ENCODE results near the gene C10orf71.

The C10orf71 gene

GRCh38 chr10:49255883-49256282 lies 43.1 kb upstream of the C10orf71 start:
- Histone ChIP-seq H3K23ac (ENCODE audit: low read length) (no peak overlapping the region), H3K4ac (ENCODE audit: low read depth, low read length) (no peak overlapping the region), H3K79me2 (ENCODE audit: control insufficient read depth, insufficient read depth, low read length) (no peaks in the 10 kb centered on the region), H2BK120ac (ENCODE audit: low read depth, low read length) (no peak overlapping the region), H2AK5ac (ENCODE audit: low read length) (no peak overlapping the region), H3K27ac (ENCODE audit: low read depth, low read length) (no peak overlapping the region), H3K4me1 (ENCODE audit: control insufficient read depth, low read depth, low read length) (no peaks in the 10 kb centered on the region), H3K36me3 (ENCODE audit: control insufficient read depth, insufficient read depth, low read length) (no peaks in the 10 kb centered on the region), H4K8ac (ENCODE audit: low read depth, low read length) (no peak overlapping the region), H3K9ac (ENCODE audit: low read length) (no peak overlapping the region), H3K79me1 (ENCODE audit: low read length) (no peaks in the 10 kb centered on the region), H2BK15ac (replicated peaks; ENCODE audit: low read depth) (no peak overlapping the region), H3K4me2 (ENCODE audit: low read length) (no peak overlapping the region), H2BK5ac (ENCODE audit: low read length) (no peak overlapping the region), H3K27me3 (ENCODE audit: insufficient read depth, low read length, poor library complexity) (no peaks in the 10 kb centered on the region), H3K56ac (ENCODE audit: low read length) (no peak overlapping the region), H3K18ac (ENCODE audit: low read length) (no peak overlapping the region), H3K4me3 (ENCODE audit: low read length) (no peak overlapping the region), H4K5ac (ENCODE audit: low read length) (no peak overlapping the region)
- no CpG with 5 or more reads among the region's 3 CpGs for WGBS (ENCODE audit: extremely low coverage, insufficient coverage, low lambda C conversion rate)
- DNase-seq: no peak

- H3K4me1 ChIP-seq (ENCODE audit: control insufficient read depth, low read depth, low read length): no peaks in the 10 kb centered on the region
- H3K9ac ChIP-seq (ENCODE audit: low read length): no peak overlapping the region
- no peak overlapping the region for H3K23ac ChIP-seq (ENCODE audit: low read length)
- no peak overlapping the region for H3K4me2 ChIP-seq (ENCODE audit: low read length)
- no peak overlapping the region for H2AK5ac ChIP-seq (ENCODE audit: low read length)
- no peak overlapping the region for H4K5ac ChIP-seq (ENCODE audit: low read length)
- H3K4ac ChIP-seq (ENCODE audit: low read depth, low read length): no peak overlapping the region
- no peak overlapping the region for H3K27ac ChIP-seq (ENCODE audit: low read depth, low read length)
- H3K27me3 ChIP-seq (ENCODE audit: insufficient read depth, low read length, poor library complexity): no peaks in the 10 kb centered on the region
- H2BK120ac ChIP-seq (ENCODE audit: low read depth, low read length): no peak overlapping the region
- no peaks in the 10 kb centered on the region for H3K79me1 ChIP-seq (ENCODE audit: low read length)
- WGBS (ENCODE audit: extremely low coverage, insufficient coverage, low lambda C conversion rate): no CpG with 5 or more reads among the region's 1 CpG
- no peak overlapping the region for H2BK15ac ChIP-seq (replicated peaks; ENCODE audit: low read depth)
- no peak overlapping the region for H3K56ac ChIP-seq (ENCODE audit: low read length)
- no peak overlapping the region for H3K4me3 ChIP-seq (ENCODE audit: low read length)
- no peak overlapping the region for H3K18ac ChIP-seq (ENCODE audit: low read length)
- DNase-seq: no peak
- no peak overlapping the region for H4K8ac ChIP-seq (ENCODE audit: low read depth, low read length)
- H3K79me2 ChIP-seq (ENCODE audit: control insufficient read depth, insufficient read depth, low read length): no peaks in the 10 kb centered on the region
- H2BK5ac ChIP-seq (ENCODE audit: low read length): no peak overlapping the region
- no peaks in the 10 kb centered on the region for H3K36me3 ChIP-seq (ENCODE audit: control insufficient read depth, insufficient read depth, low read length)
These were observed 41.8 kb upstream of the C10orf71 start for GRCh38 chr10:49257154-49257553.

DNA sequence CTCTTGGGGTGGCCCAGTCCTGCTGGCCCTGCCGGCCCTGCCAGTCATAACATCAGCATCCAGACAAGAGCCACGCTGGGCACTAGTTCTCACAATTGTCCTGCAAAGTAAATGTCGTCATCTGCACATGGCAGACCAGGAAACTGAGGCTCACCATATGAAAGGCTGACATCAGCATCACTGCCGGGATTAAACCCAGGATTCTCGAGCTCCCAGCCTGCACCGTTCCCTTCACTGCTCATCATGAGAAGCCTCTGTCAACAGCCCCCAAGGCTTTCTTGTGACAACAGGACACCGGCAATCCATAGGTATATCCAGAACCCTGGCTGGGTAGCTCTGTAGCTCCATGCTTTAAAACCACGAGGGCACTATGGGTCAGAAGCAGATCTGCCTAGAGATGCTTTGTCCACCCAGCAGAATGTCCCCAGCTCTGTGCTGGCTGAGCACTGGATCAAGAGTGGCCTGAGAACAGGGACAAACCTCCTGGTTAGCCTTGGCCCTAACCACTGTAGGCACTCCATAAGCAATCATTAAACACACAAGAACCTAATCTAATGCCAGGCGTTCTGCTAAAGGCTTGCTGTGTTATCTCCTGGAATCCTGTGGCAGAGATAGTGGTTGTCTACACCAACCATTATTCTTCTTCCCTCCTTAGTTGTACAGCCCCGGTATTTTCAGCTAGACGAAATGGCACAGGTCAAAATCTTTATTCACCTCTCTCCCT lies 41.2 kb upstream of the C10orf71 start:
- Histone ChIP-seq H3K4ac (ENCODE audit: low read depth, low read length) (no peak overlapping the region), H3K27ac (ENCODE audit: low read depth, low read length) (no peak overlapping the region), H3K36me3 (ENCODE audit: control insufficient read depth, insufficient read depth, low read length) (no peaks in the 10 kb centered on the region), H3K4me2 (ENCODE audit: low read length) (no peak overlapping the region), H4K5ac (ENCODE audit: low read length) (no peak overlapping the region), H2BK120ac (ENCODE audit: low read depth, low read length) (no peak overlapping the region), H4K8ac (ENCODE audit: low read depth, low read length) (no peak overlapping the region), H3K4me3 (ENCODE audit: low read length) (no peak overlapping the region), H3K79me1 (ENCODE audit: low read length) (no peaks in the 10 kb centered on the region), H2BK15ac (replicated peaks; ENCODE audit: low read depth) (no peak overlapping the region), H3K56ac (ENCODE audit: low read length) (no peak overlapping the region), H3K23ac (ENCODE audit: low read length) (no peak overlapping the region), H2BK5ac (ENCODE audit: low read length) (no peak overlapping the region), H3K18ac (ENCODE audit: low read length) (no peak overlapping the region), H3K4me1 (ENCODE audit: control insufficient read depth, low read depth, low read length) (no peaks in the 10 kb centered on the region), H2AK5ac (ENCODE audit: low read length) (no peak overlapping the region), H3K27me3 (ENCODE audit: insufficient read depth, low read length, poor library complexity) (no peaks in the 10 kb centered on the region), H3K79me2 (ENCODE audit: control insufficient read depth, insufficient read depth, low read length) (no peaks in the 10 kb centered on the region), H3K9ac (ENCODE audit: low read length) (no peak overlapping the region)
- no CpG with 5 or more reads among the region's 11 CpGs for WGBS (ENCODE audit: extremely low coverage, insufficient coverage, low lambda C conversion rate)
- DNase-seq: no peak

GRCh38 chr10:49258350-49258683 lies 40.7 kb upstream of the C10orf71 start:
- Histone ChIP-seq H2BK15ac (replicated peaks; ENCODE audit: low read depth) (no peak overlapping the region), H4K5ac (ENCODE audit: low read length) (no peak overlapping the region), H3K23ac (ENCODE audit: low read length) (no peak overlapping the region), H3K36me3 (ENCODE audit: control insufficient read depth, insufficient read depth, low read length) (no peaks in the 10 kb centered on the region), H3K27me3 (ENCODE audit: insufficient read depth, low read length, poor library complexity) (no peaks in the 10 kb centered on the region), H2BK5ac (ENCODE audit: low read length) (no peak overlapping the region), H3K79me2 (ENCODE audit: control insufficient read depth, insufficient read depth, low read length) (no peaks in the 10 kb centered on the region), H3K4ac (ENCODE audit: low read depth, low read length) (no peak overlapping the region), H2AK5ac (ENCODE audit: low read length) (no peak overlapping the region), H3K4me2 (ENCODE audit: low read length) (no peak overlapping the region), H3K27ac (ENCODE audit: low read depth, low read length) (no peak overlapping the region), H3K56ac (ENCODE audit: low read length) (no peak overlapping the region), H3K9ac (ENCODE audit: low read length) (no peak overlapping the region), H4K8ac (ENCODE audit: low read depth, low read length) (no peak overlapping the region), H3K18ac (ENCODE audit: low read length) (no peak overlapping the region), H3K4me1 (ENCODE audit: control insufficient read depth, low read depth, low read length) (no peaks in the 10 kb centered on the region), H3K4me3 (ENCODE audit: low read length) (no peak overlapping the region), H3K79me1 (ENCODE audit: low read length) (no peaks in the 10 kb centered on the region), H2BK120ac (ENCODE audit: low read depth, low read length) (no peak overlapping the region)
- no peak for DNase-seq

DNA sequence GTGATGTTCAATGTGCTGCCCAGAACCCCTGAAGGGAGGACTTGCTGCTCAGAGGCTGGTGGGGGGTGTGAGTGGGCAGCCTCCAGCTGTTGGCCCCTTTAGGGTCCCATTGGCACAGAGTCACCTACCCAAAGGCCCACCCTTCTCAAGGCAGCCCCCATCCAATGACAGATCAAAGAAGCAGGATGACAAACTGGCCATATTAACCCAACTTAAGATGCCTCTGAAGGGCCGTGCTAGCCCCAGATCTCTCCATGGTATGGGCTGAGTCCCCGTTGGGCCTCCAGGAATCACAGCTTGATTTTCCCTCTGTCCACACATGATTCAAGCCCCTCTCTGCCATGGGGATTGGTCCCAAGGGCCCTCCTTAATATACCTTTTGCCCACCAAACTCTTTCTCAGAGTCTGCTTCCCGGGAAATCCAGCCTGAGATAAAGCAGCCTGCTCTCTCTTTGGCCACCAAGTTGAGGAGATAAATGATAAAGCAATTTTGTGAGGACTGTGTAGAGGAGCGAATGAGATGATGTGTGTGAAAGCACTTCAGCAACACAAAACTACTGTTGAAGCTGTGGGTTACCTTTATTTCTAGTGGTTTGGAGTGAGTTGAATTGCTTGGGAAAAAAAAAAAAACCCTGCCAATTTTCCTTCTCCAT lies 38.2 kb upstream of the C10orf71 start:
- H3K9ac ChIP-seq (ENCODE audit: low read length): no peak overlapping the region

GRCh38 chr10:49263591-49263990 lies 35.4 kb upstream of the C10orf71 start:
- no peak overlapping the region for H3K4me3 ChIP-seq (ENCODE audit: low read length)
- H3K18ac ChIP-seq (ENCODE audit: low read length): no peak overlapping the region
- H2AK5ac ChIP-seq (ENCODE audit: low read length): no peak overlapping the region
- H2BK5ac ChIP-seq (ENCODE audit: low read length): no peak overlapping the region
- no peak overlapping the region for H3K9ac ChIP-seq (ENCODE audit: low read length)
- no peak overlapping the region for H2BK15ac ChIP-seq (replicated peaks; ENCODE audit: low read depth)
- H3K79me1 ChIP-seq (ENCODE audit: low read length): no peaks in the 10 kb centered on the region
- H4K5ac ChIP-seq (ENCODE audit: low read length): no peak overlapping the region
- H3K56ac ChIP-seq (ENCODE audit: low read length): no peak overlapping the region
- H3K4ac ChIP-seq (ENCODE audit: low read depth, low read length): no peak overlapping the region
- no peaks in the 10 kb centered on the region for H3K36me3 ChIP-seq (ENCODE audit: control insufficient read depth, insufficient read depth, low read length)
- no peak for DNase-seq
- H3K23ac ChIP-seq (ENCODE audit: low read length): no peak overlapping the region
- H3K4me2 ChIP-seq (ENCODE audit: low read length): no peak overlapping the region
- no peaks in the 10 kb centered on the region for H3K27me3 ChIP-seq (ENCODE audit: insufficient read depth, low read length, poor library complexity)
- no peaks in the 10 kb centered on the region for H3K79me2 ChIP-seq (ENCODE audit: control insufficient read depth, insufficient read depth, low read length)
- WGBS (ENCODE audit: extremely low coverage, insufficient coverage, low lambda C conversion rate): no CpG with 5 or more reads among the region's 3 CpGs
- H2BK120ac ChIP-seq (ENCODE audit: low read depth, low read length): no peak overlapping the region
- no peaks in the 10 kb centered on the region for H3K4me1 ChIP-seq (ENCODE audit: control insufficient read depth, low read depth, low read length)
- H3K27ac ChIP-seq (ENCODE audit: low read depth, low read length): no peak overlapping the region
- no peak overlapping the region for H4K8ac ChIP-seq (ENCODE audit: low read depth, low read length)

More for the DNA sequence above, 38.2 kb upstream of the C10orf71 start:
- no peak for DNase-seq
- WGBS (ENCODE audit: extremely low coverage, insufficient coverage, low lambda C conversion rate): no CpG with 5 or more reads among the region's 4 CpGs
- no peak overlapping the region for H2BK5ac ChIP-seq (ENCODE audit: low read length)
- H3K4me2 ChIP-seq (ENCODE audit: low read length): no peak overlapping the region
- H3K36me3 ChIP-seq (ENCODE audit: control insufficient read depth, insufficient read depth, low read length): no peaks in the 10 kb centered on the region
- no peak overlapping the region for H3K27ac ChIP-seq (ENCODE audit: low read depth, low read length)
- H3K4me1 ChIP-seq (ENCODE audit: control insufficient read depth, low read depth, low read length): no peaks in the 10 kb centered on the region
- no peak overlapping the region for H3K4ac ChIP-seq (ENCODE audit: low read depth, low read length)
- no peak overlapping the region for H3K18ac ChIP-seq (ENCODE audit: low read length)
- no peak overlapping the region for H2AK5ac ChIP-seq (ENCODE audit: low read length)
- no peak overlapping the region for H2BK120ac ChIP-seq (ENCODE audit: low read depth, low read length)
- no peaks in the 10 kb centered on the region for H3K79me1 ChIP-seq (ENCODE audit: low read length)
- no peaks in the 10 kb centered on the region for H3K79me2 ChIP-seq (ENCODE audit: control insufficient read depth, insufficient read depth, low read length)
- H3K56ac ChIP-seq (ENCODE audit: low read length): no peak overlapping the region
- H3K27me3 ChIP-seq (ENCODE audit: insufficient read depth, low read length, poor library complexity): no peaks in the 10 kb centered on the region
- H4K8ac ChIP-seq (ENCODE audit: low read depth, low read length): no peak overlapping the region
- no peak overlapping the region for H4K5ac ChIP-seq (ENCODE audit: low read length)
- no peak overlapping the region for H3K23ac ChIP-seq (ENCODE audit: low read length)
- no peak overlapping the region for H2BK15ac ChIP-seq (replicated peaks; ENCODE audit: low read depth)
- no peak overlapping the region for H3K4me3 ChIP-seq (ENCODE audit: low read length)
